K562 (cell line): ENCODE data around the gene AGA. TPM values are rescaled to one million over a fixed set of nuclear protein-coding genes. Genes with fewer than 3 reads are reported as not detected.

Source experiments
- BDP1 ChIP-seq: IDR thresholded peaks from 3 replicates; pipeline ENCODE4 v1.6.1; 2011; ENCODE audit not compliant: insufficient read length, insufficient read depth
- BRD4 ChIP-seq: fragments of 200-600 bp; sonication (generic); IDR thresholded peaks from 2 replicates; pipeline ENCODE4 v1.6.1; 2017; ENCODE audit warnings: inconsistent platforms
- FOSL1 ChIP-seq: fragments of 200-800 bp; sonication (Bioruptor generic); conservative IDR thresholded peaks from 2 replicates; pipeline ENCODE4 v1.6.1; 2016; ENCODE audit warnings: missing genetic modification characterization, missing compliant biosample characterization
- MECOM ChIP-seq: fragments of 250-450 bp; sonication (Bioruptor Pico); IDR thresholded peaks from 2 replicates; pipeline ENCODE4 v1.8.0; 2022; ENCODE audit warnings: inconsistent platforms
- MTF1 ChIP-seq: fragments of 250-450 bp; sonication (Bioruptor Pico); IDR thresholded peaks from 2 replicates; pipeline ENCODE4 v1.9.0; 2021; ENCODE audit warnings: moderate library complexity, mild to moderate bottlenecking, inconsistent platforms, borderline replicate concordance
- NFATC3 ChIP-seq: fragments of 450-650 bp; IDR thresholded peaks from 2 replicates; pipeline ENCODE4 v1.6.1; 2017; ENCODE audit warnings: mild to moderate bottlenecking
- NFE2 ChIP-seq: IDR thresholded peaks from 2 replicates; pipeline ENCODE4 v1.6.1; 2014; ENCODE audit warnings: antibody characterized with exemption, low read depth
- PHF8 ChIP-seq: fragments of 200-600 bp; sonication (generic); IDR thresholded peaks from 2 replicates; pipeline ENCODE4 v1.6.1; 2012; ENCODE audit warnings: mixed run types, mild to moderate bottlenecking, inconsistent platforms, low read length, moderate library complexity, borderline replicate concordance
- RFX7 ChIP-seq: fragments of 250-450 bp; sonication (Bioruptor Pico); IDR thresholded peaks from 2 replicates; pipeline ENCODE4 v1.5.1; 2021; ENCODE audit warnings: mild to moderate bottlenecking
- SRSF1 ChIP-seq: fragments of 200-400 bp; formaldehyde crosslinking; IDR thresholded peaks from 2 replicates; pipeline ENCODE4 v1.6.1; 2017; ENCODE audit warnings: mild to moderate bottlenecking, low read depth, low read length, moderate library complexity
- SRSF3 ChIP-seq: fragments of 200-400 bp; formaldehyde crosslinking; IDR thresholded peaks from 2 replicates; pipeline ENCODE4 v1.6.1; 2016; ENCODE audit warnings: mild to moderate bottlenecking, low read length, moderate library complexity; ENCODE audit not compliant: insufficient read depth
- TAF7 ChIP-seq: fragments of 450-650 bp; IDR thresholded peaks from 2 replicates; pipeline ENCODE4 v1.6.1; 2016; ENCODE audit warnings: missing genetic modification characterization, missing compliant biosample characterization
- ZNF212 ChIP-seq: fragments of 450-650 bp; formaldehyde crosslinking; IDR thresholded peaks from 2 replicates; pipeline ENCODE4 v1.4.0; 2020; ENCODE audit warnings: mild to moderate bottlenecking
- polyA plus RNA-seq, 8 experiments: library from polyadenylated mRNA; depleted of rRNA in 4 of 8; stranded (reverse) in 5 of 8; unstranded in 3 of 8; fragments of >200 nt; fragmentation: Nextera tagmentation in 2 of 8; fragmentation: Illumina TruSeq in 1 of 8; extraction: Ambion mirVana in 2 of 8; extraction: Trizol in 1 of 8; gene quantifications; 2 replicates each; pipeline versions ENCODE4 v1.2.1 to v1.2.3, GENCODE V29; 2011 to 2014; ENCODE audit warnings: inconsistent platforms in 1 of 8, missing spikeins in 1 of 8
- total RNA-seq, 7 experiments: library from RNA; depleted of rRNA in 6 of 7; stranded (reverse); fragments of >200 nt in 6 of 7; fragmentation: Illumina TruSeq in 2 of 7; extraction: Trizol in 2 of 7; gene quantifications; 2 replicates each; pipeline versions ENCODE4 v1.2.1 to v1.2.3, GENCODE V29; 2011 to 2021; ENCODE audit warnings: low replicate concordance in 1 of 7
- TF ChIP-seq, protein P1 (sequence below): sonication (generic); formaldehyde crosslinking; IDR thresholded peaks from 2 replicates; pipeline ENCODE4 v1.8.1; 2023; ENCODE audit warnings: mild to moderate bottlenecking, missing genetic modification reagents
- TF ChIP-seq, protein P2 (sequence below): sonication (generic); formaldehyde crosslinking; IDR thresholded peaks from 2 replicates; pipeline ENCODE4 v1.8.0; 2023; ENCODE audit warnings: missing genetic modification reagents, mild to moderate bottlenecking, borderline replicate concordance

Gene AGA
- total and polyA plus RNA-seq, 9 of the 15 experiments (the other 6 are each of a cell fraction or from before 2014, with no cell fraction given): 8.5 to 25.0 (median 12.6) TPM

DNA sequence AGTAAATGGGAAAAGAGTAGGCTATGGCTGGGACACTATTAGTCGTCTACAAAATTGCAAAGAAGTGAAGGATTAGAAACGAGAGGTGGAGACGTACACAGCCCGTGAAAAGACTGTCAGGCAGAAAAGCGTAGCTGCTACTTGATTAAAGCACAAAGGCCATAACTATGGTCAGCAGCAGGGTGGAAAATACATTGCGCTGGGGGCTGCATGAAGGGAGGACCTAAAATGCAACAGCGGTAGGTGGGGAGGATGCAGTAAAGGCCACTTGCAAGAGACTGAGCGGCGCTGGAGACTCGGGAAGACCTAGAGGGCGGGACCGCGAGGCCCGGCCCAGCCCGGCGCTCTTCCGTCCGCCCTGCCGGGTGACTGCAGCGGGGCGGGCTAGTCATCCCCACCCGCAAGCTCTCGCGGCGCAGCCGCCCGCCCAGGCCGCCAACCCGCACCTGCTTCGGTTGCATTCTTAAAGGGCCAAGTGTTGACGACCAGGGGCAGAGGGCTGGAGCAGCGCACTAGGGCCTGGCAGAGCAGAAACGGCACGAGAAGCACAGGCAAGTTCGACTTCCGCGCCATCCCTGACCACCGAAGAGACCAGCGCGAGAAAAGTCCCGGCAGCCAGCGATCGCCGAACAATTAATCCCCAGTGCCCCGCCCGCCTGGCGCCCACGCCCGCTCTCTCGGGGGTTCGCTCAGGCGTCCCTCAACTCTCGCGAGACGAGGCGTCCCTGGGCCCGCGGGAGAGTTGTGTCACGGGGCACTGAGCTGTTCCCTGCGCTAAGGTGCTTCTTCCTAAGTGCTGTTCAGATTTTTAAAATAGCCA, at the start of gene AGA (continued):
- TF ChIP-seq RFX7 (CRISPR knock-in tag): no peak
- TF ChIP-seq, protein P1, sequence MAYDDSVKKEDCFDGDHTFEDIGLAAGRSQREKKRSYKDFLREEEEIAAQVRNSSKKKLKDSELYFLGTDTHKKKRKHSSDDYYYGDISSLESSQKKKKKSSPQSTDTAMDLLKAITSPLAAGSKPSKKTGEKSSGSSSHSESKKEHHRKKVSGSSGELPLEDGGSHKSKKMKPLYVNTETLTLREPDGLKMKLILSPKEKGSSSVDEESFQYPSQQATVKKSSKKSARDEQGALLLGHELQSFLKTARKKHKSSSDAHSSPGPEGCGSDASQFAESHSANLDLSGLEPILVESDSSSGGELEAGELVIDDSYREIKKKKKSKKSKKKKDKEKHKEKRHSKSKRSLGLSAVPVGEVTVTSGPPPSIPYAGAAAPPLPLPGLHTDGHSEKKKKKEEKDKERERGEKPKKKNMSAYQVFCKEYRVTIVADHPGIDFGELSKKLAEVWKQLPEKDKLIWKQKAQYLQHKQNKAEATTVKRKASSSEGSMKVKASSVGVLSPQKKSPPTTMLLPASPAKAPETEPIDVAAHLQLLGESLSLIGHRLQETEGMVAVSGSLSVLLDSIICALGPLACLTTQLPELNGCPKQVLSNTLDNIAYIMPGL (CRISPR knock-in tag): no peak
- TF ChIP-seq SRSF1: 0 out of 2 replicates have a peak, but pooled peaks have one; percentile 23
- TF ChIP-seq, protein P2, sequence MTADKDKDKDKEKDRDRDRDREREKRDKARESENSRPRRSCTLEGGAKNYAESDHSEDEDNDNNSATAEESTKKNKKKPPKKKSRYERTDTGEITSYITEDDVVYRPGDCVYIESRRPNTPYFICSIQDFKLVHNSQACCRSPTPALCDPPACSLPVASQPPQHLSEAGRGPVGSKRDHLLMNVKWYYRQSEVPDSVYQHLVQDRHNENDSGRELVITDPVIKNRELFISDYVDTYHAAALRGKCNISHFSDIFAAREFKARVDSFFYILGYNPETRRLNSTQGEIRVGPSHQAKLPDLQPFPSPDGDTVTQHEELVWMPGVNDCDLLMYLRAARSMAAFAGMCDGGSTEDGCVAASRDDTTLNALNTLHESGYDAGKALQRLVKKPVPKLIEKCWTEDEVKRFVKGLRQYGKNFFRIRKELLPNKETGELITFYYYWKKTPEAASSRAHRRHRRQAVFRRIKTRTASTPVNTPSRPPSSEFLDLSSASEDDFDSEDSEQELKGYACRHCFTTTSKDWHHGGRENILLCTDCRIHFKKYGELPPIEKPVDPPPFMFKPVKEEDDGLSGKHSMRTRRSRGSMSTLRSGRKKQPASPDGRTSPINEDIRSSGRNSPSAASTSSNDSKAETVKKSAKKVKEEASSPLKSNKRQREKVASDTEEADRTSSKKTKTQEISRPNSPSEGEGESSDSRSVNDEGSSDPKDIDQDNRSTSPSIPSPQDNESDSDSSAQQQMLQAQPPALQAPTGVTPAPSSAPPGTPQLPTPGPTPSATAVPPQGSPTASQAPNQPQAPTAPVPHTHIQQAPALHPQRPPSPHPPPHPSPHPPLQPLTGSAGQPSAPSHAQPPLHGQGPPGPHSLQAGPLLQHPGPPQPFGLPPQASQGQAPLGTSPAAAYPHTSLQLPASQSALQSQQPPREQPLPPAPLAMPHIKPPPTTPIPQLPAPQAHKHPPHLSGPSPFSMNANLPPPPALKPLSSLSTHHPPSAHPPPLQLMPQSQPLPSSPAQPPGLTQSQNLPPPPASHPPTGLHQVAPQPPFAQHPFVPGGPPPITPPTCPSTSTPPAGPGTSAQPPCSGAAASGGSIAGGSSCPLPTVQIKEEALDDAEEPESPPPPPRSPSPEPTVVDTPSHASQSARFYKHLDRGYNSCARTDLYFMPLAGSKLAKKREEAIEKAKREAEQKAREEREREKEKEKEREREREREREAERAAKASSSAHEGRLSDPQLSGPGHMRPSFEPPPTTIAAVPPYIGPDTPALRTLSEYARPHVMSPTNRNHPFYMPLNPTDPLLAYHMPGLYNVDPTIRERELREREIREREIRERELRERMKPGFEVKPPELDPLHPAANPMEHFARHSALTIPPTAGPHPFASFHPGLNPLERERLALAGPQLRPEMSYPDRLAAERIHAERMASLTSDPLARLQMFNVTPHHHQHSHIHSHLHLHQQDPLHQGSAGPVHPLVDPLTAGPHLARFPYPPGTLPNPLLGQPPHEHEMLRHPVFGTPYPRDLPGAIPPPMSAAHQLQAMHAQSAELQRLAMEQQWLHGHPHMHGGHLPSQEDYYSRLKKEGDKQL (CRISPR knock-in tag): no peak
- TF ChIP-seq NFATC3: no peak
- no peak for TF ChIP-seq MECOM (CRISPR knock-in tag)
- TF ChIP-seq PHF8: peak; percentile 95
- peak; percentile 52 for TF ChIP-seq TAF7 (tag)
- TF ChIP-seq ZNF212 (CRISPR knock-in tag): no peak
- no peak for TF ChIP-seq BDP1
- TF ChIP-seq SRSF3: no peak
- peak; percentile 72; the same call in 1 of the 2 replicates for TF ChIP-seq BRD4
- TF ChIP-seq NFE2: 0 out of 2 replicates have a peak, but pooled peaks have one; percentile 4
- no peak for TF ChIP-seq MTF1 (CRISPR knock-in tag)
- TF ChIP-seq FOSL1 (tag): peak; percentile 50; the same call in 1 of the 2 replicates
